Esophagus squamous epithelium (tissue), 4 donors: Measurements from ENCODE around the gene FARP2.

Experiments
- CTCF ChIP-seq, 6 experiments: fragments of 450-650 bp in 4 of 6; fragments of 200-600 bp in 2 of 6; sonication (generic) in 2 of 6; IDR thresholded peaks; one replicate each; pipeline ENCODE4 v1.5.1; 2016 to 2019; ENCODE audit warnings: antibody characterized with exemption in 6 of 6, mild to moderate bottlenecking in 4 of 6, moderate library complexity in 4 of 6
- POLR2A ChIP-seq, 4 donors: fragments of 450-650 bp; IDR thresholded peaks; one replicate each; pipeline ENCODE4 v1.6.1; 2017; ENCODE audit warnings: antibody characterized with exemption in 4 of 4, mild to moderate bottlenecking in 4 of 4, moderate library complexity in 3 of 4

GRCh38 chr2:241489733-241490680, 133.9 kb downstream of the FARP2 start:
- no peak for TF ChIP-seq CTCF (IDR thresholded peaks at IDR 0.05)
- no peak for TF ChIP-seq POLR2A (IDR thresholded peaks at IDR 0.05)
